ENCODE data around the gene MSL2. TPM values are rescaled to one million over a fixed set of nuclear protein-coding genes. Genes with fewer than 3 reads are reported as not detected.

Gene MSL2
- total and polyA plus RNA-seq, 2 of the 8 experiments (the other 6 are each of a cell fraction or from before 2014, with no cell fraction given) = 9.1 to 41.8 TPM

DNA sequence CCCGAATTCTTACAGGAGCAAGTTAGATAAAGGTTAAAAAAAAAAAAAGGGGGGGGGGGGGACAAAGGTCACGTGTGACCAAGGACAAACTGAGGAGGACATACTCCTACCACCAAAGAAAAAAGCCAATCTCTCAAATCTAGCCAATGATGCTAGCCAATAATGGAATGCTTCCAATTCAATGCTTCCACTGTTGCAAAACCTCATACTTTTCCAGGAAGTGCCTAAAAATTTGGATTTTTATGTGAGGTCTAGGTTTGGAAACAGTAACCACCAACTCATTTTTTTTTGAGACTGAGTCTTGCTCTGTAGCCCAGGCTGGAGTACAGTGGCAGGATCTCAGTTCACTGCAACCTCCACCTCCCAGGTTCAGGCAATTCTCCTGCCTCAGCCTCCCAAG is 11.4 kb downstream of the MSL2 start (continued):
- TF ChIP-seq TEAD4 (IDR thresholded peaks at IDR 0.05; ENCODE audit: low read depth, low read length) = no peak
- no peak for TF ChIP-seq TAF1 (IDR thresholded peaks at IDR 0.05; ENCODE audit: low read depth, low read length)
